Activated CD4-positive, alpha-beta T cell treated with anti-CD3 and anti-CD28 coated beads, Interleukin-10, Interleukin-2, amounts not matched to agents 100 ng/mL and 50 ng/mL, durations not matched to agents 16 hours and 8 hours (primary cell): ENCODE data around the gene OSGIN1.
A peak's percentile ranks its signal among the peaks of the same experiment; 100 is the strongest.

ENCODE experiments used
- DNase-seq: peaks from one replicate; pipeline ENCODE4 v3.0.0-alpha.2; 2020

OSGIN1 gene

GRCh38 chr16:84007965-84008364 is 54.9 kb downstream of the OSGIN1 start:
- DNase-seq: no peak

GRCh38 chr16:84009282-84009681 is 56.2 kb downstream of the OSGIN1 start:
- DNase-seq: no peak

GRCh38 chr16:84013787-84014569 is 60.9 kb downstream of the OSGIN1 start:
- peak; percentile 82 for DNase-seq

- no peak for DNase-seq
Measured at GRCh38 chr16:84014570-84015327, 61.7 kb downstream of the OSGIN1 start.

GRCh38 chr16:84015399-84015798 is 62.4 kb downstream of the OSGIN1 start:
- no peak for DNase-seq
